ENCODE measurements around the gene FGG. TPM values are rescaled to one million over a fixed set of nuclear protein-coding genes. Genes with fewer than 3 reads are reported as not detected.
"Not testable (repeated sequence)": the region's sequence is repeated elsewhere in the genome, so short reads cannot be mapped to it uniquely, and the experiment has no call there.

FGG gene
- total RNA-seq, 1 experiment from 2014 or later: not detected

- H4K8ac ChIP-seq (replicated peaks; ENCODE audit: insufficient read length, low read depth, low read length): no peak overlapping the region
- H3K79me2 ChIP-seq (ENCODE audit: insufficient read depth, low read length): no peaks in the 10 kb centered on the region
- no peak overlapping the region for H2AK5ac ChIP-seq (ENCODE audit: insufficient read length, low read length)
- Mint-ChIP-seq H3K4me3 (no peak overlapping the region), H3K9me3 (no peaks in the 10 kb centered on the region), H3K27me3 (ENCODE audit: low read depth) (no peaks in the 10 kb centered on the region), H3K27ac (no peak overlapping the region), H3K36me3 (ENCODE audit: insufficient read depth in 1 of 3, low read depth in 3 of 3) (no peaks in the 10 kb centered on the region), H3K4me1 (no peaks in the 10 kb centered on the region)
- no peak overlapping the region for H3K9ac ChIP-seq (ENCODE audit: extremely low read depth, insufficient read length, low read length)
- no peaks in the 10 kb centered on the region for H4K20me1 ChIP-seq (ENCODE audit: control insufficient read depth, insufficient read depth, insufficient read length)
- H3K4me2 ChIP-seq (ENCODE audit: insufficient read depth, insufficient read length, low read length): no peak overlapping the region
- H3K18ac ChIP-seq (ENCODE audit: insufficient read length, low read depth, low read length): no peak overlapping the region
- no peak overlapping the region for H2BK15ac ChIP-seq (ENCODE audit: low read depth, low read length)
- H4K5ac ChIP-seq (ENCODE audit: insufficient read length, low read depth, low read length): no peak overlapping the region
- no peaks in the 10 kb centered on the region for H3K4me1 ChIP-seq (ENCODE audit: insufficient read depth, low read length)
- no peaks in the 10 kb centered on the region for H3K23me2 ChIP-seq (ENCODE audit: insufficient read length, low read depth, low read length, poor library complexity, severe bottlenecking)
- H3K4ac ChIP-seq (ENCODE audit: low read depth, low read length): no peak overlapping the region
- H3K27me3 ChIP-seq (ENCODE audit: insufficient read depth, low read length): no peaks in the 10 kb centered on the region
- WGBS (ENCODE audit: extremely low coverage, insufficient read length, low lambda C conversion rate): no CpG with 5 or more reads among the region's 7 CpGs
- H4K91ac ChIP-seq (ENCODE audit: insufficient read length, low read depth, low read length): no peak overlapping the region
- H3K56ac ChIP-seq (ENCODE audit: insufficient read length, low read depth, low read length): no peak overlapping the region
- no peak overlapping the region for H3T11ph ChIP-seq (ENCODE audit: low read length)
- H3K79me1 ChIP-seq (ENCODE audit: insufficient read depth, low read depth, low read length, poor library complexity, severe bottlenecking): no peaks in the 10 kb centered on the region
- no peak for DNase-seq
- no peak overlapping the region for H2BK120ac ChIP-seq (ENCODE audit: low read depth, low read length, poor library complexity, severe bottlenecking)
- H2BK12ac ChIP-seq (ENCODE audit: insufficient read length, low read depth, low read length): no peak overlapping the region
- no peak overlapping the region for H3K23ac ChIP-seq (ENCODE audit: insufficient read length, low read depth, low read length)
- H2AFZ ChIP-seq (ENCODE audit: low read length): no peak overlapping the region
- no peak overlapping the region for H3K27ac ChIP-seq (ENCODE audit: insufficient read length, low read depth, low read length)
- TF ChIP-seq CTCF (conservative IDR thresholded peaks at IDR 0.05): no peak
- no peak overlapping the region for H2BK5ac ChIP-seq (ENCODE audit: insufficient read length, low read length)
- H2BK20ac ChIP-seq (ENCODE audit: low read depth, low read length, poor library complexity, severe bottlenecking): no peak overlapping the region
- H3K14ac ChIP-seq (ENCODE audit: insufficient read depth, low read length): no peak overlapping the region
- H3K9me3 ChIP-seq (ENCODE audit: control insufficient read depth, low read depth, low read length): no peaks in the 10 kb centered on the region
Measured at GRCh38 chr4:154597798-154598774, 14.4 kb downstream of the FGG start.

GRCh38 chr4:154597281-154597680, 15.2 kb downstream of the FGG start:
- H3K36me3 Mint-ChIP-seq (ENCODE audit: insufficient read depth in 1 of 3, low read depth in 3 of 3); H2BK12ac ChIP-seq (ENCODE audit: insufficient read length, low read depth, low read length); H3K4me2 ChIP-seq (ENCODE audit: insufficient read depth, insufficient read length, low read length); H3K27me3 Mint-ChIP-seq (ENCODE audit: low read depth); DNase-seq; H3K18ac ChIP-seq (ENCODE audit: insufficient read length, low read depth, low read length); H2BK15ac ChIP-seq (ENCODE audit: low read depth, low read length); H3K9me3 ChIP-seq (ENCODE audit: control insufficient read depth, low read depth, low read length); H3K79me1 ChIP-seq (ENCODE audit: insufficient read depth, low read depth, low read length, poor library complexity, severe bottlenecking); H2AFZ ChIP-seq (ENCODE audit: low read length); H2BK20ac ChIP-seq (ENCODE audit: low read depth, low read length, poor library complexity, severe bottlenecking); H4K5ac ChIP-seq (ENCODE audit: insufficient read length, low read depth, low read length); H3K79me2 ChIP-seq (ENCODE audit: insufficient read depth, low read length); H3K4me1 Mint-ChIP-seq; H3K23ac ChIP-seq (ENCODE audit: insufficient read length, low read depth, low read length); H4K8ac ChIP-seq (replicated peaks; ENCODE audit: insufficient read length, low read depth, low read length); H4K20me1 ChIP-seq (ENCODE audit: control insufficient read depth, insufficient read depth, insufficient read length); H3K27ac ChIP-seq (ENCODE audit: insufficient read length, low read depth, low read length); H3K4ac ChIP-seq (ENCODE audit: low read depth, low read length); H3K27me3 ChIP-seq (ENCODE audit: insufficient read depth, low read length); H3K14ac ChIP-seq (ENCODE audit: insufficient read depth, low read length); H3T11ph ChIP-seq (ENCODE audit: low read length); H2AK5ac ChIP-seq (ENCODE audit: insufficient read length, low read length); H3K9ac ChIP-seq (ENCODE audit: extremely low read depth, insufficient read length, low read length); H2BK5ac ChIP-seq (ENCODE audit: insufficient read length, low read length); H4K91ac ChIP-seq (ENCODE audit: insufficient read length, low read depth, low read length); H3K27ac Mint-ChIP-seq; H3K56ac ChIP-seq (ENCODE audit: insufficient read length, low read depth, low read length); H3K23me2 ChIP-seq (ENCODE audit: insufficient read length, low read depth, low read length, poor library complexity, severe bottlenecking); H3K9me3 Mint-ChIP-seq; H2BK120ac ChIP-seq (ENCODE audit: low read depth, low read length, poor library complexity, severe bottlenecking); H3K4me3 Mint-ChIP-seq; H3K4me1 ChIP-seq (ENCODE audit: insufficient read depth, low read length): not testable (repeated sequence)
- WGBS (ENCODE audit: extremely low coverage, insufficient read length, low lambda C conversion rate): no CpG with 5 or more reads among the region's 11 CpGs

Data from H9 (cell line).